GM21737 (cell line): ENCODE data around the gene GSK3B.

Experiments used
- ATAC-seq: cut with Tn5 transposase; IDR thresholded peaks from one replicate; pipeline ENCODE4 v1.9.1; 2021; ENCODE audit warnings: mild to moderate bottlenecking, moderate library complexity; ENCODE audit not compliant: unreplicated experiment

GSK3B gene

GRCh38 chr3:119826711-119827608, 267.3 kb downstream of the GSK3B start:
- ATAC-seq: no peak

- no peak for ATAC-seq
These were observed 268.4 kb downstream of the GSK3B start for GRCh38 chr3:119825820-119826219.

GRCh38 chr3:119819806-119820205, 274.4 kb downstream of the GSK3B start:
- ATAC-seq: no peak

GRCh38 chr3:119818937-119819336, 275.3 kb downstream of the GSK3B start:
- ATAC-seq: no peak

- no peak for ATAC-seq
These were observed 276.5 kb downstream of the GSK3B start for GRCh38 chr3:119817583-119818363.

- ATAC-seq: no peak
These were observed 277.2 kb downstream of the GSK3B start for GRCh38 chr3:119817071-119817470.

GRCh38 chr3:119815716-119816115, 278.5 kb downstream of the GSK3B start:
- ATAC-seq: no peak

GRCh38 chr3:119812491-119813058, 281.7 kb downstream of the GSK3B start:
- no peak for ATAC-seq

GRCh38 chr3:119810018-119810435, 284.2 kb downstream of the GSK3B start:
- peak; percentile 62 for ATAC-seq

GRCh38 chr3:119809249-119810017, 284.8 kb downstream of the GSK3B start:
- ATAC-seq: peak; percentile 38

GRCh38 chr3:119808843-119809242, 285.4 kb downstream of the GSK3B start:
- ATAC-seq: no peak

GRCh38 chr3:119808244-119808643, 286.0 kb downstream of the GSK3B start:
- ATAC-seq: no peak

GRCh38 chr3:119800844-119801243, 293.4 kb downstream of the GSK3B start:
- no peak for ATAC-seq

GRCh38 chr3:119796785-119797184, 297.5 kb downstream of the GSK3B start:
- ATAC-seq: no peak

- no peak for ATAC-seq
These were observed 297.9 kb downstream of the GSK3B start for GRCh38 chr3:119796368-119796767.

- ATAC-seq: no peak
These were observed 298.4 kb downstream of the GSK3B start for GRCh38 chr3:119795849-119796248.

GRCh38 chr3:119794971-119795612, 299.2 kb downstream of the GSK3B start:
- ATAC-seq: no peak

GRCh38 chr3:119794401-119794800, 299.8 kb downstream of the GSK3B start:
- ATAC-seq: no peak

- no peak for ATAC-seq
These were observed 302.0 kb downstream of the GSK3B start for GRCh38 chr3:119792270-119792669.

GRCh38 chr3:119790369-119790768, 303.9 kb downstream of the GSK3B start:
- no peak for ATAC-seq
